ENCODE measurements around the gene KRT34.
A peak's percentile ranks its signal among the peaks of the same experiment; 100 is the strongest.
"Not testable (repeated sequence)": the region's sequence is repeated elsewhere in the genome, so short reads cannot be mapped to it uniquely, and the experiment has no call there.

KRT34 gene

DNA sequence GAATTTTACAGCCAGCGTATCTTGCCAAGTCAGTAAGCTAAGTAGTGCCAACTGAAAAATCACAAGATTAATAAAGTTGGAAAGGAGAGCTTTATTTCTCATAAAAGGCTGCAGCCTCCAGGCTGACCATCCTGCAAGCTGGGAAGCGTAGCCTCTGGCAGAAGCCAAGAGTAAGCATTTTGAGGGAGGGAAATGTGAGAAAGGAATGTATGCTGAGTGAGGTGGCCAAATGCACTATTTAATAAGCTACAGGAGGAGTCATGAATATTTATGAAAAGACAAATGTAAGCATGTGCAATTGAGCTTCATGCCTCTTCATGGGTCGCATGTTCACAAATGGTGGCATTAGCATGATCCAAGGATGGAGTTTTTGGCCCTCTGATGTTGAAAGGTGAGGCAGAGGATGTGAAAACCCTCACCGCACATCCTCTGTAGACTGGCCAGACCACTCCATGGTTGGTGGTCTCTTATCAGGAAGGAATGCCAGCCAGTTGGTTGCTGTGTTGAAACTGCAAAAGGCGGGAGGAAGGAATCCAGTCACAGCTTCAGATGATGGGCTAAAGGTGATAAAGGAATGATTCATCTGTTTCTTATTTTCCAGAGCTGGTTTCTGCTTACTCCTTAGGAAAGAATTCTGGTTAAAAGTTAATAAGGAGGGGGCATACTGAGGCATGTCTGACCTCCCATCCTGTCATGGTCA lies 21.7 kb downstream of the KRT34 start:
- no peak for DNase-seq

GRCh38 chr17:41354536-41354935 lies 27.6 kb downstream of the KRT34 start:
- peak; percentile 43 for DNase-seq

DNA sequence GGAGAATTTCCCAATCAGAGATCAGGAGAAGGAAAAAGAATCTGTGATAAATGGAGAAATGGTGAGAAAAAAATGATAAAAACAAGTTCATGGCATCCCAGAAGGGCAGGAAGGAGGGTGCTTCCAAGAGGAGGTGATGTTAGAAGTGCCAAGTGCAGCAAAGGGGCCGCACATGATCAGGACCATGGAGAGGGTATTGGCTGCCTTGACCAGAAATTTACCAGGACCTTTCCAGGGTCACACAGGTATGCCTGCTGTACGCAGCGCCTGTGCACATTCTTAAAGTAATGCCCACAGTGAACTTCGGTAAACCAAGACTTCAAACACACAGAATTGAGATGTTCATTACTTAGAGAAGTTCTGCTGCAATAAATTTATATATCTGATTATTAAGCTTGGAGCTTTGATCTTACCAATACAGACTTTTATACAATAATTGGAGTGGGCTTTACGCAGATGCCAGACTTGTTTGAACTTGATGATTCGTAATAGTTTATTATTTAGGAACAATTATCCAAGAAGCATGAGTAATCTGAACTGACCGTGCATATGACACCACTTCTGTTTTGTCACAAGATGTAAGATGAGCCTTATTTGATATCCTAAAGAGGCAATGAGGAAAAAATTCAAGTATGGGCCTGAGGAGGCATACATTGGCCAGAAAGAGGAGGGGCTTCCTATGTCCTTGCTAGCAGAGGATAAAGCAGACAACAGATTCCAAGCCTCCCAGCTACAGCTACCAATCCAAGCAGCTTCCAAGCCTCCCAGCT lies 29.3 kb downstream of the KRT34 start:
- DNase-seq = no peak

DNA sequence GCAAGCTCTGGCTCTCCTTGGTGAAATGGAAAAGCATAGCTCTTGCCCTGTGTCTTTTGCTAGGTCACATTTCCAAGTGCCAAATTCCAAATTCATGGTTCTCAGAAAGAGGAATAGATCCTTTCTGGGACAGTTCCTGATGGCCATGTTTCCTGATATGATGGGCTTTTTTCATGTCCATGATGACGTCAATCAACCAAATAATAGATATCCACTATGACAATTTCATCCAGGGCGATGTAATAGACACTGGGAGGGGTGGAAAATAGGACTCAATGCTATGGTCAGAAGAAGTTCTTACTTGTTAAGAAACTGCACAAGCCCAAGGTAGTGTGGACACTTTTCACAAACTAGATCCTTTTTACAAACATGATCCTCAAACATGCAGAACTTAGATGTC lies 30.9 kb downstream of the KRT34 start:
- no peak for DNase-seq

GRCh38 chr17:41350381-41350878 lies 31.7 kb downstream of the KRT34 start, which contains the start of gene KRT33A:
Gene KRT33A (minus strand): TSS chr17:41350828. CDS start chr17:41350767, 61 bp downstream.
- DNase-seq = not testable (repeated sequence)

- DNase-seq = no peak
Observed at GRCh38 chr17:41347869-41348760, 34.0 kb downstream of the KRT34 start.

DNA sequence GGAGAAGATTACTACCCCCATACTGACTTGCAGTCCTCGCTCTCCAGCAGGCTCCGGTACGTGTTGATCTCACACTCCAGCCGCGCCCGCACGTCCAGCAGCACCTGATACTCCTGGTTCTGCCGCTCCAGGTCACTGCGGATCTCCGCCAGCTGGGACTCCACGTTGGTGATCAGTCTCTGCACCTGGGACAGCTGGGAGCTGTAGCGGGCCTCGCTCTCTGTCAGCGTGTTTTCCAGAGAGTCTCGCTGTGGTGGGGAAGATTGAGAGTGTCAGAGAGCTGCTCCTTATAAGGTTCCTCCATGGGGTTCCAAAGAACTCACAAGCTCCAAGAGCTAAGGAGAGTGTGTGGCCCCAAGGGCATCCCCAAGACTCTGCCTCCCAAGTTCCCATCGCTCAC lies 35.7 kb downstream of the KRT34 start:
- not testable (repeated sequence) for DNase-seq

- DNase-seq = no peak
Observed at GRCh38 chr17:41345992-41346391, 36.1 kb downstream of the KRT34 start.

DNA sequence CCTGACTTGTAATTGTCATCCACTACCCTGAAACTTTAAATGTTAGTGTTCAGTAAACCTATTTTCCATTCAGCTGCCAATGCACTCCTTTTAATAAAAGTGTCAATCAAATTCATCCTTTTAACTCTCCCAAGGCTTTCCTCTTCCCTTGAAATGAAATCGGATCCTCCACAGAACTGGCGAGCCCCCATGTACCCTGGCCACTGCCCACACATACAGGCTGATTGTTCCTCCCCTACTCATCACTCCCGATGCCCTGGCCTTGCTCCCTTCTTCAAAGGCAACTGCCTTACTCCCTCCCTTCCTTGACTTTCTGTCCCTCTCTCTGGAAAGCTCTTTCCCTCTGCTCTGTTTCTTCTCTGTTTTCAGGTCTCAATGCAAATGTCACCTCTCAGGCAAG lies 39.1 kb downstream of the KRT34 start:
- no peak for DNase-seq

- no peak for DNase-seq
Observed at GRCh38 chr17:41340934-41341861, 40.9 kb downstream of the KRT34 start.

DNA sequence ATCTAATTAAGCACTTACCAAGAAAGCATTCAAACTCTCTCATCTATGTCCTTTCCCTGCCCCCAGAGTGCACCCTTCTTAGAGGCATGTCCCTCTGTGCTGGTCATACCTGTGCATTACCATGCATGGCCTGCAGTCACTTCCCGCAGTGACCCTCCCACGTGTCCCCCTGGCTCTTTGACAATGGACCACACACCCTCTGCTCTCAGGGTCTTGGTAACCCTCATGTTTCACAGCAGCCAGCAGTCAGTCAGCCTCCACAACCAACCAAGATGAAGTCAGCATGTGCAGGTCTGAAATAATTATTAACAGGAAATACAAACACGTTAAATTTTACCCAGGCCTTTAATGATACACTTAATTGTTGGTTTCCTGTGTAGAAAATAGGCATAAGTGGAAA lies 41.6 kb downstream of the KRT34 start:
- DNase-seq = no peak

- DNase-seq = no peak
Observed at GRCh38 chr17:41339571-41340172, 42.4 kb downstream of the KRT34 start.

GRCh38 chr17:41338961-41339485 lies 43.1 kb downstream of the KRT34 start:
- DNase-seq = peak; percentile 41

GRCh38 chr17:41335747-41336146 lies 46.4 kb downstream of the KRT34 start:
- no peak for DNase-seq

DNA sequence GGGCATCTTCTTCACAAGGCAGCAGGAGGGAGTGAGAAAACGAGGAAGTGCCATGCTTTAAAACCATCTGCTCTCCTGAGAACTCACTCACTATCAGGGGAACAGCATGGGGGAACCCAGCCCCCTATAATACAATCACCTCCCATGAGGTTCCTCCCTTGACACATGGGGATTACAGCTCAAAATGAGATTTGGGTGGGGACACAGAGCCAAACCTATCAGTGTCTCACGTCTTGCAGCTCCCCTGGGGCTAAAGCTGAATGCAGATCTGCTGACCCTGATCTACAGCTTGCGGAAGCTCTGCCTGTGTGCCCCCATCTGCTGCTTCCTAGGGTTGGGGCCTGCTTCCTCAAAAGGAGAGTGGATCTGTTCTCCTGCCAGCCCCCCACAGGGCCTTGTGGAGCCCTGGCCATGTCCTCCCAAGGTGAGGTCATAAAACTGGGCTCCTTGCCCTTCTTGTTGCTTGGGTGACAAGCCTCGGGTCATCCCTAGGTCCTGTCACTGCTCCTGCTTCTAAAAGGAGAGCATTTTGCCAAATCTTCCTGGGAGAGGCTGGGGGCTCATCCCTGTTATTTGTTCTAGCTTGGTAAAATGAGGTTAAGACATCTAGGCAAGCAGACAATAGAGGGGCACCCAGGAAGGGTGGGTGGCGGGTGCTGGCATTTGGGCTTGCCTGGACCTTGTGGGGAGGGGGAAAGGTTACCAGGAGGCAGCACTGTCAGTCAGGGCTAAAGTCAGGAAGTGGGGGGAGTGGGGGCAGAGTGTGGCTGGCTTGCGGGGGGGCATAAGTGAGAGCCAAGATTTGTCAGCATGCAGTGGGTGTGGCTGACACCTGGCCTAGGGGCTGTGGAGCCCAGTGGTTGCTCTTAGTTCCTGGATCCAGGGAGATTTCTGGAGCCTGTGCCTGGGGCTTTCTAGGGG lies 47.5 kb downstream of the KRT34 start:
- DNase-seq = no peak

DNA sequence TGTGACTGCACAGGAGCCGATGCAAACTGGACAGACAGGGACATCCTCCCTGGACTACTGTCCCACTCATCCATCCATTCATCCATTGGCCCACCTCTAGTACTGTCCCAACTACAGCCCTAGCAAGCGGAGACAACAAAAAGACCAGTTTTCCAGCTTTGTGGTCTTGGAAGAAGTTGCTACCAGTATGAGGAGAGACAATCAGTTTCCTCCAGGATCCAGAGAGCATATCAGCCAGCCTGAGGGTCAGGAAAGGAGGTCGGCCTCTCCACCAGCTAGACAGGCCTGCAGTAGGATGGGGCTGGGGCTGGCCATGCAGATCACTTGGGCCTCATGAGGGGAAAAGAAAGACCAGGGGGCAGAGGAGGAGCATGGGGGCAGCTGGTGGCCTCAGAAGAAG lies 48.3 kb downstream of the KRT34 start:
- DNase-seq = no peak

GRCh38 chr17:41333098-41333497 lies 49.0 kb downstream of the KRT34 start:
- DNase-seq = no peak

DNA sequence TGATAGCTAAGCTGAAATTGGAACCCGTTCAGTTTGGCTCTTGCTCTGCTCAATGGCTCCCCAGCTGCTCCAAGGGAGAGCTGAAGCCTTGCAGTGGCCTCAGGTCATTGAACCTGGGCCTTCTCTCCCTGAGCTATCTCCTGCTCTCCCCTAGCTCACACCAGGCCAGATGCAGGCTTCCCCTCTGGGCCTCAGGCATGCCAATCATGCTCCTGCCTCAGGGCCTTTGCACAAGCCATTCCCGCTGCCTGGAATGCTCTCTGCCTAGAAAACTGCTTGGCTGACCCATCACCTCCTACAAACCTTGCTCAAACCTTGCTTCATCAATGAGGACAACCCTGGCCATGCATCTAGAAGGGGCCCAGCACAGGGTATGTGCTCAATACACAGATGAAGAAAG lies 49.9 kb downstream of the KRT34 start:
- DNase-seq = no peak

GRCh38 chr17:41331606-41332005 lies 50.5 kb downstream of the KRT34 start:
- DNase-seq = no peak

- peak; percentile 61 for DNase-seq
Observed at GRCh38 chr17:41329279-41329948, 52.7 kb downstream of the KRT34 start.

All from suppressor macrophage treated with lipopolysaccharide for 4 hours (primary cell).